ENCODE measurements around the gene PLA2G2A. TPM values are rescaled to one million over a fixed set of nuclear protein-coding genes. Genes with fewer than 3 reads are reported as not detected.

Gene PLA2G2A
- total RNA-seq, 4 donors from 2014 or later: 14.9 to 154 (median 60.9) TPM

DNA sequence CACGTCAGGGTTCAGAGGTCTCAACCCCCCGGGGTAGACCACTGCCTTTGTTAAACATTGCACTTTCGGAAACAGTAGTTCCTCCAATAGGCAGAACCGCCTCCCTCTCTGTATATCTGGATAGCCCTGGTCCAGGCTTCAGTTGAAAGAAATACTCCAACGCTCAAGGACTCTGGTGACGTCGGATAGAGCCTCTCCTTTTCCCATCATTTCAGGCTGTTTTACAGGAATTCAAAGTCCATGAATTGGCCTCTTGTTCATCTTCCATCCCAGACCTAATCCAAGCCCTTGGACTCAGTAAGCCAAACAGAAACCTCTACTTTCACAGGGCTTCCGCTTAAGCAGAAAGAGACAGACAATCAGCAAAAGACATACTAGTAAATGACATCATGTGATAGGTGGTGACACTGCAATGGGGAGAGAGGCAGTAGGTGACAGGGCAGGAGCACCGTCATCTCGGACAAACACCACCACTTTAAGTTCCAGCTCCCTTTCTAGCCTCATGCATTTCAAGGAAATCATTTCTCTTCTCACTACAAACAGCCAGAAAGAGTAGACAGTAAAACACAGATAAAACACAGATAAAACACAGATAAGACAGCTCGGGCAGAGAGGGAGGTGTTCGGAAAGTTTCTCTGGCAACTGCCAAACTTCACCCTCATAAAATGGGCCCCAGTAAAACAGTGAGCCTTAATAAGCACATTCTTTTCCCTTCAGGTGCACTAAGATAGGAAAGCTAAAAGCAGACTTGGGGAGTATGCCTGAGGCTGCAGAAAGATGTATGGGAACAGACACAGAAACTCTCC is 2.3 kb upstream of the PLA2G2A start:
- H3K9me3 ChIP-seq: no peaks in the 10 kb centered on the region
- peak overlapping the region in 1 of 4 donors; percentile 14 for H3K4me3 ChIP-seq
- intact Hi-C loops (cut with DNase I; ENCODE audit: low total_unique reads): no loop called here
- H3K36me3 ChIP-seq: no peaks in the 10 kb centered on the region
- no peak for DNase-seq
- no peaks in the 10 kb centered on the region for H3K27me3 ChIP-seq
- in situ Hi-C loops (cut with MboI; ENCODE audit: low pct_ligation_motif_present in 1 of 4, low pct_unique_long_range_greater_than_20kb in 1 of 4, low sequenced_read_pairs in 3 of 4): no loop called here
- 17 to 30% methylated on average over 7 to 12 of the region's 12 CpGs for WGBS, 2 donors (ENCODE audit: low coverage in 1 of 2)
- TF ChIP-seq POLR2A (IDR thresholded peaks at IDR 0.05) (no peak), POLR2AphosphoS5 (IDR thresholded peaks at IDR 0.05) (peak in 1 of 3 donors; percentile 11)
- H3K4me1 ChIP-seq: peaks cover 23 to 57% (median 36%) of the 10 kb centered on the region in 4 donors
- peak overlapping the region; percentile 69 to 77 (median 76) for H3K27ac ChIP-seq

DNA sequence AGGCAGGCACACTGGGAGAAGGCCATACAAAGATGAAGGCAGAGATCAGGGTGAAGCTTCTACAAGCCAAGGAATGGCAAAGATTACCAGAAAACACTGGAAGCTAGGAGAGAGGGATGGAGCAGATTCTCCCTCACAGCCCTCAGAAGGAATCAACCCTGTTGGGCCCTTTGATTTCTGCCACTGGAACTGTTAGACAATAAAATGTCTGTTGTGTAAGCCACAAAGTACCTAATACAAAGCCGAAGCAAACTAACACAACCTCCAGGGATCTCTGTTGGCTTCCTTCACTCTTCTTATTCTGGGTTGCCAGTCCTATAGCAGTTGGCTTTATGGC is 1.7 kb upstream of the PLA2G2A start:
- intact Hi-C loops (cut with DNase I; ENCODE audit: low total_unique reads): no loop called here
- Histone ChIP-seq H3K4me1 (peaks cover 23 to 57% (median 36%) of the 10 kb centered on the region in 4 donors), H3K36me3 (no peaks in the 10 kb centered on the region), H3K9me3 (no peaks in the 10 kb centered on the region), H3K4me3 (peak overlapping the region in 1 of 4 donors; percentile 14), H3K27me3 (no peaks in the 10 kb centered on the region), H3K27ac (peak overlapping the region; percentile 69 to 77 (median 76))
- 43% methylated on average over 1 of the region's 1 CpG; no CpG with 5 or more reads in 1 of the 2 donors for WGBS, 2 donors (ENCODE audit: low coverage in 1 of 2)
- no peak for DNase-seq
- no peak for TF ChIP-seq POLR2A (IDR thresholded peaks at IDR 0.05)
- TF ChIP-seq POLR2AphosphoS5 (IDR thresholded peaks at IDR 0.05): no peak
- no peak for TF ChIP-seq EP300 (IDR thresholded peaks at IDR 0.05; ENCODE audit: low read depth)
- TF ChIP-seq, protein P1, sequence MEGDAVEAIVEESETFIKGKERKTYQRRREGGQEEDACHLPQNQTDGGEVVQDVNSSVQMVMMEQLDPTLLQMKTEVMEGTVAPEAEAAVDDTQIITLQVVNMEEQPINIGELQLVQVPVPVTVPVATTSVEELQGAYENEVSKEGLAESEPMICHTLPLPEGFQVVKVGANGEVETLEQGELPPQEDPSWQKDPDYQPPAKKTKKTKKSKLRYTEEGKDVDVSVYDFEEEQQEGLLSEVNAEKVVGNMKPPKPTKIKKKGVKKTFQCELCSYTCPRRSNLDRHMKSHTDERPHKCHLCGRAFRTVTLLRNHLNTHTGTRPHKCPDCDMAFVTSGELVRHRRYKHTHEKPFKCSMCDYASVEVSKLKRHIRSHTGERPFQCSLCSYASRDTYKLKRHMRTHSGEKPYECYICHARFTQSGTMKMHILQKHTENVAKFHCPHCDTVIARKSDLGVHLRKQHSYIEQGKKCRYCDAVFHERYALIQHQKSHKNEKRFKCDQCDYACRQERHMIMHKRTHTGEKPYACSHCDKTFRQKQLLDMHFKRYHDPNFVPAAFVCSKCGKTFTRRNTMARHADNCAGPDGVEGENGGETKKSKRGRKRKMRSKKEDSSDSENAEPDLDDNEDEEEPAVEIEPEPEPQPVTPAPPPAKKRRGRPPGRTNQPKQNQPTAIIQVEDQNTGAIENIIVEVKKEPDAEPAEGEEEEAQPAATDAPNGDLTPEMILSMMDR (IDR thresholded peaks at IDR 0.05): no peak
- in situ Hi-C loops (cut with MboI; ENCODE audit: low pct_ligation_motif_present in 1 of 4, low pct_unique_long_range_greater_than_20kb in 1 of 4, low sequenced_read_pairs in 3 of 4): no loop called here

DNA sequence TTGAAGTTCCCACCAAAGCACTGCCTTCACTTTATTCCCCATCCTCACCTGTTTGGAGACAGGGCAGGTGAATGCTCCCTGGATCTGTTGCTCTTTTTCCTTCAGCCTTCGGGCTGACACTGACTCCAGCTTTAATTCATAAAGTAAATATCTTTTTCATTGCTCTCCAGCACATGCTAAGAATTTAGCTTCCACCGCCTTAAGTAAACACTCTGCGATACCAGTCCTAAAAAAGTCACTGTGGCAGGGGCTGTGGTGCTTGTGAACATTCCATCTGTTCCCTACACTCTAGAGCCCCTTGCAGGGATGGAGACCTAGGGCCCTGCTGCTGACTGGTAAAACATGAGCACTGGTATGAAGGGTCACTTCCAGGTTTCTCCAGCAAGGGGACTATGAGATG is 896 bp upstream of the PLA2G2A start:
- H3K27me3 ChIP-seq: no peaks in the 10 kb centered on the region
- TF ChIP-seq, protein P1 (IDR thresholded peaks at IDR 0.05): no peak
- TF ChIP-seq POLR2AphosphoS5 (IDR thresholded peaks at IDR 0.05): no peak
- TF ChIP-seq POLR2A (IDR thresholded peaks at IDR 0.05): no peak
- no peak for TF ChIP-seq EP300 (IDR thresholded peaks at IDR 0.05; ENCODE audit: low read depth)
- in situ Hi-C loops (cut with MboI; ENCODE audit: low pct_ligation_motif_present in 1 of 4, low pct_unique_long_range_greater_than_20kb in 1 of 4, low sequenced_read_pairs in 3 of 4) (no loop called here), intact Hi-C loops (cut with DNase I; ENCODE audit: low total_unique reads) (no loop called here)
- H3K36me3 ChIP-seq: no peaks in the 10 kb centered on the region
- peak overlapping the region; percentile 69 to 77 (median 76) for H3K27ac ChIP-seq
- no peaks in the 10 kb centered on the region for H3K9me3 ChIP-seq
- no peak for DNase-seq
- no peak overlapping the region for H3K4me3 ChIP-seq
- peaks cover 23 to 60% (median 36%) of the 10 kb centered on the region in 4 donors for H3K4me1 ChIP-seq
- 37% methylated on average over 3 of the region's 3 CpGs; no CpG with 5 or more reads in 1 of the 2 donors for WGBS, 2 donors (ENCODE audit: low coverage in 1 of 2)

DNA sequence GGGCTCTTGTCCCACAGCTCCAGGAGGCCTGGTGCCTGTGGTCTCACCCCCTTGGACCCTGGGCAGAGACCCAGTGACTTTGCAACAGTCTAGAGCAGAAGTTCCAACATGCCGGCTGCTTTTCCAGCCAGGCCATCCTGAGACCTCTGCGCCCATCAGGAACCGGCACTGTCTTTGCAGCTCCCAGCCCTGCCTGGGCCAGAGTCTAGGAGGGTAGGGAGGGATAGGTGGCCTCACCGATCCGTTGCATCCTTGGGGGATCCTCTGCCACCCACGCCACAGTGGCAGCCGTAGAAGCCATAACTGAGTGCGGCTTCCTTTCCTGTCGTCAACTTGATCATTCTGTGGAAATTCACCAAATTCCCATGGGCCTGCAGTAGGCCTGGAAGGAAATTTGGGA is 1.3 kb downstream of the PLA2G2A start:
- no peak overlapping the region for H3K4me3 ChIP-seq
- no peaks in the 10 kb centered on the region for H3K27me3 ChIP-seq
- H3K9me3 ChIP-seq: no peaks in the 10 kb centered on the region
- 87% methylated on average over 9 of the region's 9 CpGs; no CpG with 5 or more reads in 1 of the 2 donors for WGBS, 2 donors (ENCODE audit: low coverage in 1 of 2)
- no peak for TF ChIP-seq POLR2AphosphoS5 (IDR thresholded peaks at IDR 0.05)
- TF ChIP-seq, protein P1 (IDR thresholded peaks at IDR 0.05): no peak
- no peak for TF ChIP-seq EP300 (IDR thresholded peaks at IDR 0.05; ENCODE audit: low read depth)
- TF ChIP-seq POLR2A (IDR thresholded peaks at IDR 0.05): no peak
- in situ Hi-C loops (cut with MboI; ENCODE audit: low pct_ligation_motif_present in 1 of 4, low pct_unique_long_range_greater_than_20kb in 1 of 4, low sequenced_read_pairs in 3 of 4): no loop called here
- DNase-seq: no peak
- intact Hi-C loops (cut with DNase I; ENCODE audit: low total_unique reads): no loop called here
- no peak overlapping the region for H3K27ac ChIP-seq
- no peaks in the 10 kb centered on the region for H3K36me3 ChIP-seq
- peaks cover 23 to 65% (median 36%) of the 10 kb centered on the region in 4 donors for H3K4me1 ChIP-seq

Data from transverse colon (tissue), 4 donors.